HG03039 (cell line): ENCODE measurements around the gene CCDC9B.

Source experiments
- ATAC-seq: cut with Tn5 transposase; IDR thresholded peaks from one replicate; pipeline ENCODE4 v1.9.1; 2021; ENCODE audit warnings: mild to moderate bottlenecking, moderate library complexity; ENCODE audit not compliant: unreplicated experiment

CCDC9B gene

DNA sequence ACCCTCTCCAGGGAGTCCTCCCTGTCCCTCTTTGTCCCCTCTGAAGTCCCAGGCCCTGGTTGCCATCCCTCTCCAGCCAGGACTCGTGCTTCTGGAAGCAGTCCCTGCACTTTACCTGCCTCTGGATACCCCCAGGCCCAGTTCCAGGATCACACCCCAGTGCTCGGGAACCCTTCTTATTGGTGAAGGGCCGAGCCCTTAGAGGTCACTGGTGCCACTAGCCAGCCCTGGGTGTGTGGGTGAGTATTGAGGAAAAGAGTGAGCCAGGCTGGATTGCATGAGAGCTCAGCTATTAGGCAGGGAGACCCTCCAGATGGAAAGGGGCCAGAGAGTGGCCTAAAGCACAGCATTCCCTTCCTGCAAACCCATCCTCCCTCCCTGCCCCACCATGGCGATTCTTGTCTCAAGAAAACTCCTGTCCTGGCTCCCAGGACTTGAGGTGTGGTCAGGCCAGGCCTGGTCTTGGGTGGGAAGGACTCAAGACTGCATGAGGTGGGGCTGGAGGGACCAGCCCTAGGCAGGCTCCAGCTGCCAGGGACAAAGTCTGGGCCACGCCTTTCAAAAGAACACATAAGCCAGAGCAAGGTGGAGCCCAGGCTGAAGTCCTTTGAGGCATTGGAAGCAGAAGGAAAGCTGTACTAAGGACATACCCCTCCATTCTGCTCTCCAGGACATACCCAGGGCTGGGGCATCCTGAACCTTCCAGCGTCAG lies 5.3 kb upstream of the CCDC9B start:
- ATAC-seq, result no peak

DNA sequence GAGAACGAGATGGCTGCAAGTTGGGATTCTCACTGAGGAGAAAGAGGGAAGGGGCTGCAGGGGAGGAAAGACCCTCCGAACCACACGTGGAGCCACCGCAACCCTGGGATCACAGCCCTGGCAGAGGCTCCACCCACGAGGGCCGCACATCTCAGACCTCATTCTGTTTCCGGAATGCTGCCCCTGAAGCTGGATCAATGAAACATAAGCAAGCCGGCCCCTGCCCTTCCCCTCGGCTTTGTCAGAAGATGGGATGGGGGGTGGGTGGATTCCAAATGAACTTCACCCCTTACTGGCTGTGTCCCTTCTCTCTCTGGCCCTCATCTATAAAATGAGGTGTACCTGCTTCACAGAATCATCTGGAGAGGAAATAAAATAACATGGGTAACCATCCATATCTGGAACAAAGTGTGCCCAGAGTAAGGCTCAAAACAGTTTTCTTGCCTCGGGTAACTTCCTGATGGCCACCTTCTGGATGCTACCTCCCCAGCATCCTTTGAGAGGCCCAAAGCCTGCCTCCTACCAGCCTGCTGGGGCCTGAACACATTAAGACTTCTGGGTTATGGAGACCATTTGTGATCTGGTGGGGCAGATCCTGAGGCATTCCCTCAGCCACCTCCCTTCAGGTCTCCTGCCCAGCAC lies 4.6 kb upstream of the CCDC9B start:
- ATAC-seq, result no peak

DNA sequence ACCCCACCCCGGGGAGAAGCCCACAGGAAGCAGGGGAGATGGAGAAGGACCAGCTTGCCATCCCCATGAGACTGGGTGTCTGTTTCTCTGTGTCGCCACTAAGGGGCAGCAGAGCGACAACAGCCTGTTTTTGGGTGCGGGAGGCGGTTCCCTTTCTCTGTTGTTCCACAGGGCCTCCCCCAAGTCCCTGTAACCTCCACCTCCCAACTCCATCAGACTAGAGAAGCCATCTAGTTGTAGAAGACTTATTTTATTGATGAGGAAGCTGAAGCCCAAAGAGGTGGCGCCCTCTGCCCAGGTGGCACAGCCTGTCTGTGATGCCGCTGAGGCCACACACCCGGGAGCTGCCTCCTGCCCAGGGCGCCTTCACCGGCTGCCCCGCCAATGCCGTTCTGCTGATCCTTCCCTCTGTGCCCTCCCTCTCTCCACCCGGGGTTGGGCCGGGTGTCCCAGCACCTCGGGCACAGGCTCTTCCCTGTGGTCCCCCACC lies 3.9 kb upstream of the CCDC9B start:
- no peak for ATAC-seq

- no peak for ATAC-seq
Observed at GRCh38 chr15:40344217-40344616, 3.5 kb upstream of the CCDC9B start.

DNA sequence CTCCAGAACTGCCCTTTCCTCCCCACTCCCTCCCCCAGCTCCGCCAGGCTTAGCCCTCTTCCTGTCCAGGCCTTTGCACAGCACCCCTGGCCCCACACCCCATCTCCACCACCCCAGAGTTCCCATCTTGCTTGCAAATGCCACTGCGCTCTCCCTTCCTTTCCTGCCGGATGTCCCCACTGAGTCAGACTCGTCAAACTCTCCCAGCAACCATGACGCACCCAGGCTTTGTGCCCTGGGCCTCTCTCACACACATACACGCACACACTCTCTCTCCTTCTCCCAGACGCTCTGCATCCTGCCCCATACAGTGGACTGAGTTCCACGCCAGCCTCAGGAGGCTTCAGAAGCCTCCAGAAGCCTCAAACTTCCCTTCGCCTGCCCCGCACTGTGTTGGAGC lies 2.8 kb upstream of the CCDC9B start:
- no peak for ATAC-seq

- no peak for ATAC-seq
Observed at GRCh38 chr15:40342416-40343320, 1.9 kb upstream of the CCDC9B start.

DNA sequence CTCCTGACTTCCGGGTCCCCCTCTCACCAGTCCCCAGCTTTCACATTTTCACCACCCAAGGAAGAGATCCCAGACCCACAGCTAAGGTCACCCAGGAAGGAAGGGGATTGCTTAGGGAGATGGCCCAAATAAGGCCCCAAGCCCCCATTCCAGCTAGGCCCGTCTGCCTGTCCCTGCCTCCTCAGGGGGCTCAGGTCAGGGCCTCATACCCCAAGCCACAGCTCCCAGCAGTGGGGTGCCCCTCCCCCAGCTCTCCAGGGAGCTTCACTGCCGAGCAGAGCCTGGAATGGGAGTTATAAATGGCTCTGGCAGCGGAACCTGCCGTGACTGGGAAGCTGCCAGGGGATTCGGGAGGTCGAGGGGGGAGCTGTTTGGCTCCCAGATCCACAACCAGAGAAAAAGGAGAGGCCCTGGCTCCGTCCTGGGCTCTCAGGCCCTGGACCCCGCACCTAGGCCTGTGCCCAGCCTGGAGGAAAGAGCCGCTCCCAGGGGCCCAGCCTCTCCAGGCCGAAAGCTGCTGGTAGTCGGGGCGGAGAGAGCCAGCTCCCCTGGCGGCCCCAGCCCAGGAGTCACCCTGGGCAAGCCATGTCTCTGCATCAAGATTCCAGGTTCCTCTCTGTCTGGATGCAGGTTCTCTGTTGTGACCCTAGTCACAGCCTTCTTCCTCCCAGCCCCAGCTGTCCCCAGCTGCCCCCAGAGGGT lies 550 bp downstream of the CCDC9B start:
- no peak for ATAC-seq

GRCh38 chr15:40339621-40339945 lies 1.2 kb downstream of the CCDC9B start:
- ATAC-seq, result no peak

GRCh38 chr15:40338921-40339620 lies 1.7 kb downstream of the CCDC9B start:
- no peak for ATAC-seq

- ATAC-seq, result no peak
Observed at GRCh38 chr15:40338041-40338657, 2.6 kb downstream of the CCDC9B start.

DNA sequence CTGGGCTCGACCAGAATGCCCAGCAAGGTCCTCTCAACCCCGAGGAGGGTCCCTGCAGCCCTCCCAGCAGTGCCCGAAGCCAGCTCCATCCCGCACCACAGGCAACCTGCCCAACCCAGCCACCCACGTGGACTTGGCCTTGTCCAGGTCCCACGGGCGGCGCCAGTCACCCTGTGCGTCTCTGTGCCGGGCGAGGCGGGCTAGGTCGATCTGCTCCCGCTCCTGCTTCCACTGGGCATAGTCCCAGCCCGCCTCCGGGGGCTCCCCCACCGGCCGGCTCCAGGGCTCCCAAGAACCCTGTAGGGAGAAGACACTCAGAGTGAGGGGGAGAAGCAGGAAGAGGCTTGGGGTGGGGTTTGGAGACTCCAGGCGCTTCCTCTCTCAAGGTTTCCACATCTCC lies 3.1 kb downstream of the CCDC9B start:
- ATAC-seq, result no peak

DNA sequence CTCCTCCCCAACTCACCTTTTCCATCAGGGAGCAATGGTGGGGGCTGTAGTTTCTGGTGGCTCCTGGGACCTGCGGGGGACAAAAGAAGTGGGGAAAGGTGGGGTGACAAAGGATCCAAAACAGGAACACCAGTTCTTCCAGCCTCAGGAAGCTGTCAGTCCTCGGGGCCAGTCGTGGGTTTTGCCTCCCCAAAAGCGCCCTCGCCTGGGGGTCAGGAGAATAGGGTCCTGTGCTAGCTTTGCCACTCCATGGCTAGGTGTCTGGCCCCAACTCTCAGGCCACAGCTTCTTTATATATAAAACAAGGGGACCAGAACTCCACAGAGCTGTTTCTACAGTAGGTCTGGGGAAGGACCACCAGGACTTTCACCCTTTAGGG lies 4.0 kb downstream of the CCDC9B start:
- no peak for ATAC-seq

GRCh38 chr15:40335938-40336743 lies 4.6 kb downstream of the CCDC9B start:
- ATAC-seq, result no peak

GRCh38 chr15:40334941-40335795 lies 5.6 kb downstream of the CCDC9B start:
- no peak for ATAC-seq

DNA sequence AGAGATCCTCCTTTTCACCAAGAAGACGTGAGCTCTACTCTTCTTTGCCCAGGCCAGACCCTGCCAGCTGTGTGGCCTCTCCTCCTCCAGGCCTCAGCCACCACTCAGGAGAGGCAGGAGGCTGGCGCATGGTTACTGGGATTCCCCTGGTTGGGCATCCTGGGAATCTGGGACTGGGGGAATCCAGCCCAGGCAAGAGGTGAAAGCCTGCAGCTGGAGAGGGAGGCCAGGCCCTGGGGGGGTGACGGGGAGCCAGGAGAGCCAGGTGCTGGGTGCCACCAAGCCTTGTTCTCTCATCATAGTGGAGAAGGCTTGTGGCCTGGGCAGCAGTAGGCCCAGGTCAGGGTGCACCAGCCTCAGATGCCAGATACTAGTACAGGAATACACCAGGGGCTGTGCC lies 6.2 kb downstream of the CCDC9B start:
- no peak for ATAC-seq

- ATAC-seq, result no peak
Observed at GRCh38 chr15:40333922-40334492, 6.7 kb downstream of the CCDC9B start.

DNA sequence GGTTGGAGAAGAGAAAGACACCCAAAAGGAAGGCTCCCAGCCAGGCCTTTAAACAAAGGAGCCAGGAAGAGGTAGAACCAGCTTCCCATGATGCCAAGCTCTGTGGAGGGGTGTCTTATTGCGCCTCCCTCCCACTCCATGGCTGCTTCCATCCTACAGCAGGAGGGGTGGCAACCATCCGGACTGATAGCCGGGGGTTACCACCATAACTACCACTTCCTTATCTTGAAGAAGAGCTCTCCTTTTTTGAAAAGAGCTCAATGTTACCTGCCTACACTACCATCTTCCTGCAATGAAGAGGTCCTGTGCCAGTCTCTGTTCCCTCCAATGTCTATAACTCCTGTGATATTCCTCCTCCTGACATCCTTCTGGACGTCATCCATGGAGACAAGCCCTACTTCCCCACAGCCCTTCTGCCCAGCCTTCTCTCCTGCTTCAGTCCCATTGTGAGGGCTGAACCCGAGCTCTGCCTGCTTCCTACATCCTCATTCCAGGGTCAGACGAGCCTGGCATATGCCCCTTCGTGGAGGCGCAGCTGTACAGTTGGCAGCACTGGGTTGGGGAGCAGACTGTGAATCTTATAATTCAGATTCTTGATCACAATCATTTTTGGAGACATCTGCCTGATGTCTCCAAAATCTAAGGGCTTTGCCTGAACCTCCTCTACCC lies 8.5 kb downstream of the CCDC9B start:
- no peak for ATAC-seq
